T-helper 9 cell (primary cell): ENCODE measurements around the gene POLR3E.
"Not testable (repeated sequence)": the region's sequence is repeated elsewhere in the genome, so short reads cannot be mapped to it uniquely, and the experiment has no call there.

Source experiments
- DNase-seq: peaks from one replicate; pipeline ENCODE4 v3.0.0-alpha.2; 2020

The POLR3E gene

GRCh38 chr16:22337045-22337444, 39.8 kb downstream of the POLR3E start:
- DNase-seq, result no peak

- DNase-seq, result no peak
Observed at GRCh38 chr16:22337849-22338635, 40.8 kb downstream of the POLR3E start.

GRCh38 chr16:22340945-22341344, 43.7 kb downstream of the POLR3E start:
- no peak for DNase-seq

DNA sequence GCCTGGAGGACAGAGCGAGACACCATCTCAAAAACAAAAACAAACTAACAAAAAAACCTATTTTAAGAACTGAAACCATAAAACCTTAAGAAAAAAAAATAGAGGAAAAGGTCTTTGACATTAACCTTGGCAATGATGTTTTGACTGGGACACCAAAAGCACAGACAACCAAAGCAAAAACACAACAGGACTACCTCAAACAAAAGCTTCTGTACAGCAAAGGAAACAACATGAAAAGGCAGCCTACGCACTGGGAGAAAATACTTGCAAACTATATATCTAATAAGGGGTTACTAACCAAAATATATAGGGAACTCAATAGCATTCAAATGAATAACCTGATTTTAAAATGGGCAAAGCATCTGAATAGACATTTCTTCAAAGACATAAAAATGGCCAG, 44.9 kb downstream of the POLR3E start:
- DNase-seq, result no peak

GRCh38 chr16:22346483-22346882, 49.3 kb downstream of the POLR3E start:
- DNase-seq, result no peak

DNA sequence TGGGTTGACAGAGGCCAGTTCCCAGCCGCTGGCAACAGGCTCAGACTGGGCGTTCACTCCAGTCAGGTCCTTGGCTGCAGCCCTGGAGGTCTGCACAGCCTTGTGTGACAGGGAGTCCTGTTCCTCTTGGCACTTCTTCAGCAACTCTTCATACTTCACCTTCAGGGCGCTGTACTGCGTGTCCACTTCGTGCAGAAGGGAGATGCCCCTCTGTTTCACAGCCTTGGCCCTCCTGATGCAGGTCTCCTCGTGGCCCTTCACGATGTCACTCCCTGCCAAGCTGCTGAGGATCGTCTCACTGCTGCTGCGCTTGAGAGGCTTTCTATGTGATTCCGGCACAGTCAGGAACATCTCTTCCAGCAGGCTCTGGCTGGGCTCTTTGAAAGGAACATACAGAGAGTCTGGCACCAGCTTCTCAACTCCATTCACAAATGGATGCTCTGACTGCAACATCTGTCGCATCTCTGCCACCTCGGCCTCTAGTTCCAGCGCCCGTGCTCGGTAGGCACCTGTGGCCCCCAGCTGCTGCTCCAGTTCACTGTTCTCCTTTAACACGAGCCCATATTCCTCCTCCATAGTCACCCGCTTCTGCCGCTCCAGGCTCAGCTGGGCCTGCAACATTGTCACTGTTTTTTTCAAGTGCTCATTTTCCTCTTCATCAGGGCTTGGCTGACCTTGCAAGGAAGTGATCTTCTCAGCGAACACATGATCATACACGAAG, 50.1 kb downstream of the POLR3E start:
- no peak for DNase-seq

DNA sequence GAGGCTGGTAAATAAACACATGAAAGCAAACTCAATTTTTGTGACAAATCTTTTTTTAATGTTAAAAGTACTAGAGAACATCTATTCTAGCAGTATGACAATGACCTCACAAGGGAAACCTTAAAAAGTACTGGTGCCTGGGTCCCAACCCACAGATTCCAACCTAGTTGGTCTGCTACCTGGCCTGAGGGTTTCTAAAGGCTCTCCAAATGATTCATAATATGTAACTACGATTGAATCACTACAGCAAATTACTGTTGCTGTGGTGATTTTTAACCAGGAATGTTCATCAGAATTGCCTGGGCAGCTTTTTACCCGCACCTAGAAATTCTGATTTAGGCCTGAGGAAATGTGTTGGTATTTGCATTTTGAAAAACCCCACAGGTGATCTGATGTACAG, 51.1 kb downstream of the POLR3E start:
- DNase-seq, result no peak

GRCh38 chr16:22351017-22351416, 53.8 kb downstream of the POLR3E start:
- not testable (repeated sequence) for DNase-seq

GRCh38 chr16:22352140-22352539, 54.9 kb downstream of the POLR3E start:
- DNase-seq, result no peak

DNA sequence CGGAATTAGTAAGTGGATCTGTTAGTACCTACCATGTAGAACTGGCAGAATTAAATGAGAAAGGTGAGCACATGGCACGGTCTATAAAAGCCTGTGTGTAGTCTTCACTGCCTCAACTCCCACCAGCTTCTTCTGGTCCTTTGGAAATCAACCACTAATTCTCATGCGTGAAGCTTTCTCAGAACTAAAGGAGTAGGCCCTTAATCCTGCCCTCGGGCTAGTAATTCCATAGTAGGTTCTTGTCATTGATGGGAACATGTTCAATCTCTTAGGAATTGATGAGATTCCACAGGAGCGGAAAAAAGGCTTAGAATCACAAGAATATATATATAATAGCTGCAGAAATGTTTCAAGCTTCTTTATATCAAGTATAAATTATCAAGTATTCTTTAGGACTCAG, 55.5 kb downstream of the POLR3E start:
- DNase-seq, result no peak

- no peak for DNase-seq
Observed at GRCh38 chr16:22353191-22353919, 56.1 kb downstream of the POLR3E start.

- DNase-seq, result no peak
Observed at GRCh38 chr16:22353933-22354541, 56.8 kb downstream of the POLR3E start.

DNA sequence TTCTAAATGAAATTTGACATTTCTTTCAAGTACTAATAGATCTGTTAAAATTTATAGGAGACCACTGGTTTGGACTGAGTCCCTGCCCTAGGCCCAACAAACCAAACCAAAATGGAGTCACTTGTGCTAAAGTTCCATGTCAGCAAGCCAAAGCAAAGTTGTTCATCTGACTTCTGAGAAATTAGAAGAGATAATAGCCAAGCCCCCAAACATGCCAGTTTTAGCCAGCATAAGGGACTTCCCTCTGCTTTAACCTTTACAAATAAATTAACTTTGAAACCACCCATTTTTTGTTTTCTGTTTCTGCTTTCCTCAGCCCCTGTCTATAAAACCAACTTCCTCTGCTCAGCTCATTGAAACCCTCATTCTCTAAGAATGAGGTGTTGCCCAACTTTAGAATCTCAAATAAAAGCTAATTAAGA, 58.3 kb downstream of the POLR3E start:
- DNase-seq, result no peak

GRCh38 chr16:22356930-22357634, 59.9 kb downstream of the POLR3E start:
- no peak for DNase-seq

DNA sequence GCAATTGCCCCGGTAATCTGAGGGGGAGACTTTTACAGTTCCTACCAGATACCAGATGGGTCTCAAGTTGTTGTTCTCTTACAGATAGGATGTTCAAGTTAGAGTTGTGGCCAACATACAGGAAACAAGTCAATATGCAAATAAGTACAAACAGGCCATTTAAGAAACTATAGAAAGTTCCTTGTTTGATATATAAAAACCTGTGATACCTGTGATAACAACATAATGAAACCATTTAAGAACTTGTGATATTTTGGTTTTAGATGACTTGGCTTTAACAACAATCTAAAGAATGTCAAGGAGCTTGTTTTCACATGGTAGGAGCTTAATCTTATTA, 60.4 kb downstream of the POLR3E start:
- DNase-seq, result no peak

GRCh38 chr16:22358000-22358399, 60.8 kb downstream of the POLR3E start:
- DNase-seq, result no peak

- no peak for DNase-seq
Observed at GRCh38 chr16:22359679-22360078, 62.5 kb downstream of the POLR3E start.

DNA sequence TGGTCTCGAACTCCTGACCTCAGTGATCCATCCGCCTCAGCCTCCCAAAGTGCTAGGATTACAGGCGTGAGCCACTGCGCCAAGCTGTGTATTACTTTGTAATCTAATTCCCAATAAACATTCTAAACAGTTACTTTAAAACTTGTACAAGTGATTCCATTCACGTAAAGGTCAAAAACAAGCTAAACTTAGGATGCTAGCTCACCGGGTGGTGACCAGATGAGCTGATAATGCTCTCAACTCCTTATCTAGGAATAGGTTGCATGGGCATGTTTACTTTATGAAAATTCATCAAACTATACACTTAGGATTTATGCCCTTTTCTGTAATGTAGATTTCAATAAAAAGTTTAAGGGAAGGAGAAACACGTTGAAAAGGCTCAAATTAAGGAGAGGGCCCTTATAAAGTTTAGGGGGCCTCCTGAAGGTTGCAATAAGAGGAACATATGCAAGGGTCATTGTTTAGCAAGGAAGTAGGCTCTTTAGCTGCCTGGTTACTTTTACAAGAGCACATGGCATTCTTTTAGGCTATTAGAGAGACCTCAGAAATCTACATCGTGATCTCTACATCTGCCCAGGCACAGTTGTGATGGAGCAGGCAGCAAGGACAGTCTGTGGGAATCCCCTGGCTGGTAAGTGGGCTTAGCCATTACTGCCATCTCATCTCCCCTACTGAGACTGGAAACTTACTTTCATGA, 63.9 kb downstream of the POLR3E start:
- no peak for DNase-seq

- no peak for DNase-seq
Observed at GRCh38 chr16:22364241-22364640, 67.0 kb downstream of the POLR3E start.

GRCh38 chr16:22366371-22366770, 69.2 kb downstream of the POLR3E start:
- no peak for DNase-seq

DNA sequence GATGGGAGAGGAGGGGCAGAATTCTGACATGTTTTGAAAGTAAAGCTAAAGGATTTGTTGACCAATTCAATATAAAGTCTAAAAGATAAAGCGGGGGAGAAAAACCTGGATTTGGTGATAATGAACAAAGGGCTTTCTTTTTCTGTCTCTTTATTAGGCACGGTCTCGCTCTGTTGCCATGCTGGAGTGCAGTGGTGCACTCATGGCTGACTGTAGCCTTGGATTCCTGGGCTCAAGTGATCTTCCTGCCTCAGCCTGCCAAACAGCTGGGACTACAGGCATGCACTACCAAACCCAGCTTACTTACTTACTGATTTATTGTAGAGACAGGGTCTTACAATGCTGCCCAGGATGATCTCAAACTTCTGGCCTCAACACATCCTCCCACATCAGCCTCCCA, 69.7 kb downstream of the POLR3E start:
- DNase-seq, result no peak

- DNase-seq, result not testable (repeated sequence)
Observed at GRCh38 chr16:22368200-22368826, 71.1 kb downstream of the POLR3E start.
